Activated CD8-positive, alpha-beta memory T cell treated with anti-CD3 and anti-CD28 coated beads, Interleukin-2, amount 50 U/mL, for 4 hours (primary cell): ENCODE data around the gene RNF10.
"Not testable (repeated sequence)": the region's sequence is repeated elsewhere in the genome, so short reads cannot be mapped to it uniquely, and the experiment has no call there.

Experiments
- DNase-seq: peaks from one replicate; pipeline ENCODE4 v3.0.0-alpha.2; 2020

RNF10 gene

DNA sequence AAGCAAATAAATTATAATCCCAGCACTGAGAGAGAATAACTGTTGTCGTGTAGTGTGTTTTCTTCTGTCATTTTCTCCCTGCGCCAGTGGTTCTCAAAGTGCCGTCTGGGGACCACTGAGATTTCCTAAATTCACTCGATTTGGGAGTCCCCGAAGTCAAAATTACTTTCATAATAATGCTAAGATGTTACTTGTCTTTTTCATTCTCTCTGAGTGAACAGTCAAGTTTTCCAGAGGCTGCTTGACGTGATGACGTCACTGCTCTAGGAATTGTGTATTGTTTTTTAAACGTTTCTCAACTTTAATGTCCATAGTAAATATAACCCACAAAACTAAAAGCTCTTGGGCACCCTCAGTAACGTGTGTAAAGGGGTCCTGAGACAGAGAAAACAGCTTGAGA lies 47.8 kb downstream of the RNF10 start:
- DNase-seq: no peak

DNA sequence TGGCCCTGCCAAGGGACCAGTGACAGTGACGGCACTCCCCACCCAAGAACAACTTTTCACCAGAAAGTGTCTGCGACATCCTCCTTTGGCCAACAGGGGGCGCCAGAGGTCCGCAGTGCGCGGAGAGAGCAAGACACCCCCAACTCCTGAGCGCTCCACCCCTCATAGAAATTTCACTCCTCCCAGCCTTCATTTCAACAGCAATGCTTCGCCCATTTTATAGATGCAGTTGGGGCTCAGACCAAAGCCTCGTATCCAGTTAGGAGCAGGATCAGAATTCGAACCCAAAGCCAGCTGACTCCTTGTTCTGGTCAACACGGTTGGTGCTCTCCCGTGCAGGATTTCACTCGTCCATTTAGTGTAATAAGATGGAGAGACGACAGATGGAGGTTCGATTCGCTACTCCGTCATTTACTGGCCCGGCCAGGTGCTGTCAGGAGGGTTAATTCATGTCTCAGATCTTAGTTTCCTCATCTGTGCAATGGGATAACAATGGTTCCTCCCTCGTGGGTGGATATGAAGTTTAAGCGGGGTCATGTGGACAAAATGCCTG lies 49.4 kb downstream of the RNF10 start:
- DNase-seq: peak; percentile 81

DNA sequence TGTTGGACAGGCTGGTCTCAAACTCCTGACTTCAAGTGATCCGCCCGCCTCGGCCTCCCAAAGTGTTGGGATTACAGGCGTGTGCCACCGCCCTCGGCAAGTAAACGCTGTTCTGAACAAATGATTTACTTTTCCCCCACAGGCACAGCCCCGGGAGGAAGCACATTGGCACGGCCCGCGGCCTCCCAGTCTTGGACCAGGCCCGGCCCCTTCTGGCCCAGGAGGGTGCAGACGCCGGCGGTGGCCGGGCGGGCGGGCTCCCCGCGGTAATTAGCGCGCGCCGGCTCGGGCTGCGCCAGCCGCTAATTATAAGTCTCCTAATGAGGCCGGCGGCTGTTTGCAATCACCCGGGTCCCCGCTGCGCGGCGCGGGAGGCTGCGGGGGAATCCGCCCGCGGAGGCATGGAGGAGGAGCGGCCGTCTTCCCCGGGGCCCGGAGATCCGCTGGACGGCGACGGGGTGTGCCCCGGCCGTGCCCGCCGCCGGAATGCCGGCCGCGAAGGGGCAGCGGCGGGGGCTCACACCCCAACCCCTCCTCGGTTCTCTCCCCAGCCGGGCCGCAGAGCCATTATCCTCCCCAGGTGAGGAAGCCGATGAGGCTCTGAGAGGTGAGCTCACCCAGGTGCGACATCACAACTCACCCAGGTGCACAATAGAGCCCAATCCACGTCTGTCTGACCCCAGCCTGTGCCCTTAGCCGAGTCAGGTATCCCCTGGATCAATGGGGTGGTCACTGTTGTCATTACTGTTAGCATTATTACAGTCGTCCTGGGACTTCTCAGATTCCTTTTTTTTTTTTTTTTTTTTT lies 50.4 kb downstream of the RNF10 start:
- peak; percentile 59 for DNase-seq

DNA sequence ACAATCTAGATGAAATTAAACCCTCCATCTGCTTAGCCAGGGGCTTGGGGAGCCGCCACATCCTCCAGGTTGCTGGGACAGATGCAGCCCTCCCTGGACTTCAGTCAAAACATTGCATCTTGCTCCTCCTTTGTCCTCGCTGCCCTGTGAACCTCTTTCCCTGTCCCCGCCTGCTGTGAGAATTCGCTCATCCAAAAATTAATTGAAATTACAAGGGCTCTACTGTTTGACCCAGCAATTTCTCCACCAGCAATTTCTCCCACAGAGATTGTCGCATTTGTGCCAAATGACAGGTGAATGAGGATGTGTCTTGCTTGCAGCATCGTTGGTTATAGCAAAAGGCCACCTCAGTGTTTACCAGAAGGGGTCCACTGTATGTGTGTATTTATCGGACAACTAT lies 52.0 kb downstream of the RNF10 start:
- no peak for DNase-seq

DNA sequence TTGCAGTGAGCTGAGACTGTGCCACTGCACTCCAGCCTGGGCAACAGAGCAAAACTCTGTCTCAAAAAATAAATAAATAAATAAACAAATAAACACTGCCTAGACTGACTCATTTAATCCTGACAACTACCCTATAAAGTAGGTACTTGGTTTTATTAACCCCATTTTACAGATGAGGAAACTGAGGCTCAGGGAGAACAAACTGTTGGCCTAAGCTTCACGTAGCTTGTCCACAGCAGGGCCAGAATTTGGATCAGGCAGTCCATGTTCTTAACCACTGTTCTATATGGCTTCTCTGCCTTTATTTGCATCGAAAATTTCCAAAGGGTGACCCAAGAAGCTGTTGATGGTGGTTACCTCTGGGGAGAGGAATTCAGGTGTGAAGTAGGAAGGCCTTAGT lies 52.7 kb downstream of the RNF10 start:
- DNase-seq: no peak

DNA sequence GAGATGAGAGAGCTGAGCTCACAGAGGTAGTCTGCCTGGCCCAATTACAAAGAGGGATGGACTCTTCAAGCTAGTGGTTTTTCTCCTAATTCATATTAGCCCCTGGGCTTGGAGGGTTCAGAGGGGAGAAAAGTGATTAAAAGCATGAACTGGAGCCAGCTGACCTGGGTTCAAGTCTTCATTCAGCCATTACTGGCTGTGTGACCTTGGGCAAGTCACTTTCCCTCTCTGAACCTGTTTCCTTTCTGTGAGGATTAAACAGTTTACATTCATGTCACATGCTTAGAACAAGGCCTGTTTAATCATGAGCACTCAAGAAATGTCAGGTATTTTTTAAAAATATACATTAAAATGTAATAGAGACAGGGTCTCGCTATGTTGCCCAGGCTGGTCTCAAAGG lies 54.2 kb downstream of the RNF10 start:
- DNase-seq: no peak

DNA sequence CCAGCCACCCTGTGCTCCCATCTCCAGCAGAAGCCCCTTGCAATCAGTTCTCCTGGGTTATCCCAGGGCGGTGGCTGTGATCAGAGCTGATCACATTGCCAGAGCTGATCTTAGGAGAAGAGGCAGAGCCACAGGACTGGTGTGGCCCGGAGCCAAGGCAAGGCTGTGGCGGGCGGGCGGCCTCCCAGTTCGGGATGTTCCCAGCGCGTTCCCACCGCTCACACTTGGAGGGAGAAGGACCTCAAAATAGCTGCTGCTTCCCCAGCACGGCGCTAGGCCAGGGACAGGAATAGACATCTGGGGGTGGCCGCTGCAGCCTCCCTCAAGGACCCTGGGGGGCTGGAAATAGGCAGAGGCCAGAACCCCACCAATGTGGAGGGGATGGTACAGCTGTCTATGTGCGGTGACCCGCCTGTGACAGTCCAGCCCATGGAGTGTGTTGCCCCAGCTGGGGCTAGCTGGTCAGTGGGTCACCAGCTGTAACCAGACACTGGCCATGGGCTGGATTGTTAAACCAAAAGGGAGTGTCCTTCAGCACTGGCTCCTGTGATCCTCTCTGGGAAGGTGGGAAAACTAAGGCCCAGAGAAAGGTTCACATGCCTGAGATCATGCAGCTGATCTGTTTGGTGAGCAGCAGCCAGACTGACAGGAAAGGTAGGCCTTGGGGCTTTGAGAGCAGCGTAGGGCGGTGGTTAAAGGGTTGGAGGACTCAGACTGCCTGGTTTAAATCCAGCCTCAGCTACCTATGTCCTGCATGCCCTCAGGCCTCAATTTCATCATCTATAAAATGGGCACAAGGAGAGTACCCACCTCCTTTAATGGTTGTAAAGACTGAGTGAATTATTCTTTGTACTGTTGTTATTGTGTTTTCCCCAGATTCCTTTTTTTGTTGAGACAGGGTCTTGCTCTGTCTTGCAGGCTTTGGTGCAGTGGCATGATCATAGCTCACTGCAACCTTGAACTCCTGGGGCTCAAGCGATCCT lies 55.1 kb downstream of the RNF10 start:
- no peak for DNase-seq

DNA sequence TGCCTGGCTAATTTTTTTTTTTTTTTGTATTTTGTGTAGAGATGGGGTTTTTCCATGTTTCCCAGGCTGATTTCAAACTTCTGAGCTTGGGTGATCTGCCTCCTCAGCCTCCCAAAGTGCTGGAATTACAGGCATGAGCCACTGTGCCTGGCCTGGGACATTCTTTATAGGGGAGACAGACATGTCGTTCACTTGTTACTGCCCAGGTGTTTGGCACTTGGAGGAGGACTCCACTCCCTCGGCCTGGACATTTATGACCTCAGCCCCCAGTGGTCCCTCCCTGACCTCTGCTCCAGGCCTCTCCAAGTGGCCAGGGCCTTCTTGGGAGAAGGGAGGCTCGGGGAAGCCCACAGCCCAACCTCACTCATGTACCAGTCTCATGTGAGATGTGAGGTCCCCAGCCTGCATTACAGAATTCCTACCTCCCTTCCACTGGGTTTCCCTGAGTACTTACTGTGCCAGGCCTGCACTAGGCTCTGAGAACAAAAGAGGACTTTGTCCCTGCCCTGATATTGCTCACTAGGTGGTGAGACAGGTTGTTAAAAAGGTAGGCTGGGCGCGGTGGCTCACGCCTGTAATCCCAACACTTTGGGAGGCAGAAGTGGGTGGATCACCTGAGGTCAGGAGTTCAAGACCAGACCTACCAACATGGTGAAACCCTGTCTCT lies 56.7 kb downstream of the RNF10 start:
- DNase-seq: no peak

DNA sequence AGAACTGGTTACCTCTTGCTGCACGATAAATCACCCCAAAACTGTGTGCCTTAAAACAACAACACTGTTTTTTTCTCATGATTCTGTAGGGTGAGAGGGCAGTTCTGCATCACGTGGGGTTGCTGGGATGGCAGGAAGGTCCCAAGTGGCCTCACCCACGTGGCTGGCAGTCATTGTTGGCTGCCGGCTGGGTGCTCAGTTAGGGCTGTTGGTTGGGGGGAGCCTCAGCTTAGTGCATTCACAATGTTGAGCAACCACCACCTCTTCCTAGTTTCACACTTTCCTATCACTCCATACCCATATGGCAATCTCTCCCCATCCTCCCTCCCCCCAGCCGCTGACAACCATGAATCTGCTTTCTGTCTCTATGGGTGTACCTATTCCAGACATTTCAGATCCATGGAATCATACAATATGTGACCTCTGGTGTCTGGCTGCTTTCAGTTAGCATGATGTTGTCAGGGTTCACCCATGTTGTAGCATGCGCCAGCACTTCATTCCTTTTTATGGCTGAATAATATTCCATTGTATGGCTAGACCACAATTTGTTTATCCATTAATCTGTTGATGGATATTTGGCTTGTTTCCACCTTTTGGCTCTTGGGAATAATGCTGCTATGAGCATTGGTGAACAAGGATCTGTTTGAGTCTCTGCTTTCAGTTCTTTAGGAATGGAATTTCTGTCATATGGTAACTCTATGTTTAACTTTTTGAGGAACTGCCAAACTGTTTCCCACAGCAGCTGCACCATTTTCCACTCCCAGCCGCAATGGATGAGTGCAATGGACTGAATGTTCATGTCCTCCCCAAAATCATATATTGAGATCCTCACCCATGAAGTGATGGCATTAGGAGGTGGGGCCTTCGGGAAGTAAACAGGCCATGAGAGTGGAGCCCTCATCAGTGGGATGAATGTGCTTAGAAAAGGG lies 58.2 kb downstream of the RNF10 start:
- no peak for DNase-seq

DNA sequence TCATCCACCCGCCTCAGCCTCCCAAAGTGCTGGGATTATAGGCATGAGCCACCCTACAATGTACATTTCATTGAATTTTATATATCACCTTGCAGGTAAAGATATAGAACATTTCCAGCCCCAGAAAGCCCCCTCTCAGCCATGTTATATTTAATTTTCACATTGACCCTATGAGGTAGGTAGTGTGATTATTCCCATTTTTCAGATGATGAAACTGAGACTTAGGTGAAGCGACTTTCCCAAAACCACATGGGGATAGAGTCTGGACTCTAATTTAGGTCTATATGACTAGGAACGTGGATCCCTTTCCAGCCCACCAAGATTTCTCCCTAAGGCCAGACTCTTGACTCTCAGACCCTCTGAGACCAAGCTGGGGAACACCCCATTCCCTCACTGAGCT lies 62.7 kb downstream of the RNF10 start:
- no peak for DNase-seq

DNA sequence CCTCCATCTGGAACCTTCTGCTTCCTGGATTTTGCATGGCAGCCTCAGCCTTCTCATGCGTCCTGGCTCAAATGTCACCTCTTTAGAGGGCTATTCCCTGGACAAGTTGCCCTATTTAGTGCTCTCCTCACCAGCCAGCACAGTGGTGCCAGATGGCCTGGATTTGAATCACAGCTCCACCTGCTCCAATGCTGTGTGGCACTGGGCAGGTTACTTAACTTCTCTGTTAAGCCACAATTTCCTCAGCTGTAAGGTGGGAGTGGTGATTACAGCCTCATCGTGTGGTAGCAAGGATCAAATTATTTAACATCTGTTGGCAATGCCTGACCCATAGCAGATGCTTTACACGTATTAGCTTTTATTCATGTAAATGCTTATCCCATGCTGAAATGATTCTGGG lies 63.7 kb downstream of the RNF10 start:
- DNase-seq: no peak

DNA sequence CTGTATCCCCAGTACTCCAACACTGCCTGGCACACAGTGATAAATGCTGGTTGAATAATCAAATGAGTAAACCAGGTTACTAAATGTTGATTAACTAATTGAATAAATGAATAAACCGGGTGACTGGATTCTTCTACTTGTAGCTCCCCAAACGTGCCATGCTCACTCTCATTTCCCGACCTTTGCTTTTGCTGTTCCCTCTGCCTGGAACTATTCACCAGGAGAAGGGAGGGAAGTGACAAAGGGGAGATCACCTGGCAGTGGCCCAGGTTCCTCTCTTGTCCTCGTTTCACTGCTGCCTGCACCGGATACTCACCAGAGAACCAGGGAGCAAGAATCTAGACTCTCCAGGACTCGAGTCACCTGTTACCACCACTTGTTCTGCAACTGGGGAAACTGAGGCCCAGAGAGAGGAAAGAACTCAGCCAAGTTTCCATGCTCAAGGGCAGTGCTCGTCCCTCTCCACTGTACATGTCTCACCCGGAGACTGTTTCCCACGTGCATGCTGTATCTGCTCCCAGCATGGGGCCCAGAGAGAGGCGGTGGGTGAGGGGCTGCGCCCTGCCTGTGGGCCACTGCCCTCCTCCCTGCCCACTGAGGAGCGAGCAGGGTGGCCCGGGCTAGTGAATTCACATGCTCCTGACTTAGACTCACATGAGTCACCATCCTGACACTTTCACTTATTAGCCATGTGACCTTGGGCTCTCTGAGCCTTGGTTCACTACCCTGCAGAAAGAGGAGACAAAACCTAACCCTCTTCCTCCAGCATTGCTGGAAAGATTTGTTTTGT lies 64.7 kb downstream of the RNF10 start:
- DNase-seq: no peak

DNA sequence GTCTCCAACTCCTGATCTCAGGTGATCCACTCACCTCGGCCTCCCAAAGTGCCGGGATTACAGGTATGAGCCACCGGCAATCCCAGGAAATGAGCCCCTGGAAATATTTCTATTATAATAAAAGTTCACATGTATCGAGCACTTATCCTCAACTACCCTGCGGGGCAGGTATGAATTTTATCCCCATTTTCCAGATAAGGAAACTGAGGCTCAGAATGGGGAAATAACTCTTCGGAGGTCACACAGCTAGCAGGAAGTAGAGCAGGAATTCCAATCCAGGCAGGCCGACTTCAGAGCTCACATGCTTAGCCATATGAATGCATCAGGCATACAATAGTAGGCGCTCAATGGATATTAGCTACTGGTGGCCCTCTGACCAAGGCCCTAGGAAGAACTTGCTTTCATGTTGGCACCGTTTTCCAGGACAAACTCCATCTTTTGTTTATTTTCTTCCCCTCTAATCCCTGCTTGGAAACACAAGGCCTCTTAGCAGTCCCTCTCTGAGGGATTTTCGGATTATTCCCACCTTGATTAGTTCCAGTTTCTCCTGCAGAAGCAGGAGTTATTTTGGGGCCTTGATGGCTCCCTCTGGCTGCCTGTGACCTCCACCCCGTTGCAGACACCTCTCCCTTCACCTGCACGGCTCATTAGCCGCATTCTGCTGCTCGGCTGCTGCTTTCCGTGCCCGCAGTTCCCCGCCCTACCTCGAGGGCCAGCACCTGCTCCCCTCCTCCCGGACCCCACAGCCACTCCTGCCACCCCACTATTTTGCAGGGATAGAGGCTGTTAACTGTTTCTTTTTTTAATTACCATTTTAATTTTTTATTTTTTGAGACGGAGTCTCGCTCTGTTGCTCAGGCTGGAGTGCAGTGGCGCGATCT lies 65.8 kb downstream of the RNF10 start:
- DNase-seq: no peak

DNA sequence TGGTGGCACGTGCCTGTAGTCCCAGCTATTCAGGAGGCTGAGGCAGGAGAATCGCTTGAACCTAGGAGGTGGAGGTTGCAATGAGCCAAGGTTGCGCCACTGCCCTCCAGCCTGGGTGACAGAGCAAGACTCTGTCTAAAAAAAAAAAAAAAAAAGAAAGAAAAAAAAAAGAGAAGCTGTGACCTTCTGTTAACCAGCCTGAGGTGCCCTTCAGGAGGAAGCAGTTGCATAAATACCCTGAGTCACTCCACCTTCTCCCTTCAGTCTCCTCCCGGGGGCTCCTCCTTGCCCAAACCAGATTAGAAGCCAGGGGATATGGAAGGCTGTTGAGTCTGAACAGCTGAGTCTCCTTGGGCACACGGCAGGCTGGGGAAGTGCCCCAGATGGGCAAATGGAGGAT lies 68.3 kb downstream of the RNF10 start:
- not testable (repeated sequence) for DNase-seq

DNA sequence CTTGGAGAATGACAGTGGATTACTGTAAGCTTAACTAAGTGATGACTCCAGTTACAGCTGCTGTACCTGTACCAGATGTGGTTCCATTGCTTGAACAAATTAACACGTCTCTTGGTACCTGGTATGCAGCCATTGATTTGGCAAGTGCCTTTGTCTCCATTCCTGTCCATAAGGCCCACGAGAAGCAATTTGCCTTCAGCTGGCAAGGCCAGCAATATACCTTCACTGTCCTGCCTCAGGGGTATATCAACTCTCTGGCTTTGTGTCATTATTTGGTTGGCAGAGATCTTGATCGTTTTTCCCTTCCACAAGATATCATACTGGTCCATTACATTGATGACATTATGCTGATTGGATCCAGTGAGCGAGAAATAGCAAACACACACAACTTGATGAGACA lies 76.4 kb downstream of the RNF10 start:
- no peak for DNase-seq

DNA sequence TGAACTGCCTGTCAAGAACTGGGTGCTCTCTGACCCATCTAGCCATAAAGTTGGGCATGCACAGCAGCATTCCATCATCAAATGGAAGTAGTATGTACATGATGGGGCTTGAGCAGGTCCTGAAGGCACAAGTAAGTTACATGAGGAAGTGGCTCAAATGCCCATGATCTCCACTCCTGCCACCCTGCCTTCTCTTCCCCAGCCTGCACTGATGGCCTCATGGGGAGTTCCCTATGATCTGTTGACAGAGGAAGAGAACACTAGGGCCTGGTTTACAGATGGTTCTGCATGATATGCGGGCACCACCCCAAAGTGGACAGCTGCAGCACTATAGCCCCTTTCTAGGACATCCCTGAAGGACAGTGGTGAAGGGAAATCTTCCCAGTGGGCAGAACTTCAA lies 77.4 kb downstream of the RNF10 start:
- DNase-seq: not testable (repeated sequence)

DNA sequence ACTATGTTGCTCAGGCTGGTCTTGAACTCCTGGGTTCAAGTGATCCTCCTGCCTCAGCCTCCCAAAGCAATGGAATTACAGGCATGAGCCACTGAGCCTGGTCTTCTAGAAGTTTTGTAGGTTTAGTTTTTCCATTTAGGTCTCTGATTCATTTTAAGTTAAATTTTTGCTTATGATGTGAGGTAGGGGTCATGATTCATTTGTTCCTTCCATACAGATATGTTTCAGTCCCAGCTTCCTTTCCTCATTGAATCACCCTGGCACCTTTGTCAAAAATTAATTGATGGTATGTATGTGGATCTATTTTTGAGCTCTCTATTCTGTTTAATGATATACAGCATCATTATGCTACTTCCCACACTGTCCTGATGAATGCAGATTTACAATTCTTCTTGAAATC lies 80.7 kb downstream of the RNF10 start:
- DNase-seq: no peak

DNA sequence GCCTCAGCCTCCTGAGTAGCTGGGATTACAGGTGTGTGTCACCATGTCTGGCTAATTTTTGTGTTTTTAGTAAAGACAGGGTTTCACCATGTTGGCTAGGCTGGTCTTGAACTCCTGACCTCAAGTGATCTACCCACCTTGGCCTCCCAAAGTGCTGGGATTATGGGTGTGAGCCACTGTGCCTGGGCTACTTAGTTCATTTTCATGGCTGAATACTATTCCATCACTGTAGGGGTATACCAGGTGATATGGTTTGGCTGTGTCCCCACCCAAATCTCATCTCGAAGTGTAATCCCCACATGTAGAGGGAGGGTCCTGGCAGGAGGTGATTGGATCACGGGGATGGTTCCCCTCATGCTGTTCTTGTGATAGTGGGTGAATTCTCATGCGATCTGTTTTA lies 83.0 kb downstream of the RNF10 start:
- DNase-seq: not testable (repeated sequence)

DNA sequence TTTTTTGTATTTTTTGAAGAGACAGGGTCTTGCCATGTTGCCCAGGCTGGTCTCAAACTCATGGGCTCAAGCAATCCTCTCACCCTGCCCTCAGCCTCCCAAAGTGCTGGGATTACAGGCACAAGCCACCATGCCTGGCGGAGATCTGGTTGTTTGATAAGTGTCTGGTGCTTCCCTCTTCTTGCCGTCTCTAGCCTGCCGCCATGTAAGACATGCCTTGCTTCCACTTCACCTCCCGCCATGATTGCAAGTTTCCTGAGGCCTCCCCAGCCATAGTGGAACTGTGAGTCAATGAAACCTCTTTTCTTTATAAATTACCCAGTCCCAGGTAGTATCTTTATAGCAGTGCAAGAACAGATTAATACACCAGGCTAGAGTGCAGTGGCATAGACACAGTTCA lies 83.6 kb downstream of the RNF10 start:
- not testable (repeated sequence) for DNase-seq
